ENCODE results near the gene NUP107.

NUP107 gene

DNA sequence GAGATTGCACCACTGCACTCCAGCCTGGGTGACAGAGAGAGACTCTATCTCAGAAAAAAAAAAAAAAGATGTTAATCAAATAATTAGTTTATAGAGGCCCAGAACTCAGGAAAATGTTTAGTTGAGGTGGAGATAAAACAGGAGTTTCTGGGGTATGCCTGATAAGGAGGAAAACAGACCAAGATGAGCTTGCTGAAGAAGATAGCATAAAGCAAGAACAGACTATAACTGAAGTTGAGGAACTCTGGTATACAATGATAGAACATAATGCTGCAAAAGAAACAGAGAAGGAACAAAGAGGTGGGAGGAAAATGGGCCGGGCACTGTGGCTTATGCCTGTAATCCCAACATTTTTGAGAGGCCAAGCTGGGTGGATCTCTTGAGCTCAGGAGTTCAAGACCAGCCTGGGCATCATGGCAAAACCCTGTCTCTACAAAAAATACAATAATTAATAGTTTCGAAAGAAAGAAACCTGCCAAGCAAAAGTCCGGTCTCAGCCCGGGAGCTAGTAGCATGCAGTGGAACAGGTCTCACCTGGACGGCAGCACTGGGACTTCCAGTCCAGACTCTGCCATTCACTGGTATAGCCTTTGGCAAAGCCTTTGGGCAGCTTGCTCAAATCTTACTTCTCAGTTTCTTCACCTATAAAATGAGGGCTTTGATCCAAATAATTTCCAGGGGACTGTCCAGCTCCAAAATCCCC, 84.6 kb downstream of the NUP107 start:
- TF ChIP-seq, protein P1, sequence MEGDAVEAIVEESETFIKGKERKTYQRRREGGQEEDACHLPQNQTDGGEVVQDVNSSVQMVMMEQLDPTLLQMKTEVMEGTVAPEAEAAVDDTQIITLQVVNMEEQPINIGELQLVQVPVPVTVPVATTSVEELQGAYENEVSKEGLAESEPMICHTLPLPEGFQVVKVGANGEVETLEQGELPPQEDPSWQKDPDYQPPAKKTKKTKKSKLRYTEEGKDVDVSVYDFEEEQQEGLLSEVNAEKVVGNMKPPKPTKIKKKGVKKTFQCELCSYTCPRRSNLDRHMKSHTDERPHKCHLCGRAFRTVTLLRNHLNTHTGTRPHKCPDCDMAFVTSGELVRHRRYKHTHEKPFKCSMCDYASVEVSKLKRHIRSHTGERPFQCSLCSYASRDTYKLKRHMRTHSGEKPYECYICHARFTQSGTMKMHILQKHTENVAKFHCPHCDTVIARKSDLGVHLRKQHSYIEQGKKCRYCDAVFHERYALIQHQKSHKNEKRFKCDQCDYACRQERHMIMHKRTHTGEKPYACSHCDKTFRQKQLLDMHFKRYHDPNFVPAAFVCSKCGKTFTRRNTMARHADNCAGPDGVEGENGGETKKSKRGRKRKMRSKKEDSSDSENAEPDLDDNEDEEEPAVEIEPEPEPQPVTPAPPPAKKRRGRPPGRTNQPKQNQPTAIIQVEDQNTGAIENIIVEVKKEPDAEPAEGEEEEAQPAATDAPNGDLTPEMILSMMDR (IDR thresholded peaks at IDR 0.05; ENCODE audit: insufficient read depth, low read depth, low read length, missing control alignments): no peak
- no peak overlapping the region for H3K4me3 ChIP-seq (ENCODE audit: low read length)
- DNase-seq (ENCODE audit: low read depth): no peak

- TF ChIP-seq, protein P1 (IDR thresholded peaks at IDR 0.05; ENCODE audit: insufficient read depth, low read depth, low read length, missing control alignments): no peak
- no peak for DNase-seq (ENCODE audit: low read depth)
- no peak overlapping the region for H3K4me3 ChIP-seq (ENCODE audit: low read length)
Observed at GRCh38 chr12:68772714-68773113, 85.9 kb downstream of the NUP107 start.

DNA sequence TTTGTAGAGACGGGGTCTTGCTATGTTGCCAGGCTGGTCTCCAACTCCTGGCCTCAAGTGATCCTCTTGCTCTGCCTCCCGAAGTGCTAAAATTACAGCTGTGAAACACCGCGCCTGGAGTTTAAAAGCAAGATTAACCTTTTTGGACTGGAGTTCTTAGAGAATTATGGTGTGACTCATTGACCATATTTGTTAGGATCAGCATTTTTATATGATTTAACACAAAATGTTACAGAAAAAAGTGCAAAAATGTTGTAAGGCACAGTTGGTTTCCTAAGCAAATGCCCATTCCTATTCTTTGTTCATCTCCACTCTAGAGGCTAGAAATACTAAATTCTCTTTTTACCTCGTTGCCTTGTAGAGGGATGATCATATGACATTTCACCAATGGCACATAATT, 86.8 kb downstream of the NUP107 start:
- DNase-seq (ENCODE audit: low read depth): no peak
- TF ChIP-seq, protein P1 (IDR thresholded peaks at IDR 0.05; ENCODE audit: insufficient read depth, low read depth, low read length, missing control alignments): no peak
- H3K4me3 ChIP-seq (ENCODE audit: low read length): no peak overlapping the region

DNA sequence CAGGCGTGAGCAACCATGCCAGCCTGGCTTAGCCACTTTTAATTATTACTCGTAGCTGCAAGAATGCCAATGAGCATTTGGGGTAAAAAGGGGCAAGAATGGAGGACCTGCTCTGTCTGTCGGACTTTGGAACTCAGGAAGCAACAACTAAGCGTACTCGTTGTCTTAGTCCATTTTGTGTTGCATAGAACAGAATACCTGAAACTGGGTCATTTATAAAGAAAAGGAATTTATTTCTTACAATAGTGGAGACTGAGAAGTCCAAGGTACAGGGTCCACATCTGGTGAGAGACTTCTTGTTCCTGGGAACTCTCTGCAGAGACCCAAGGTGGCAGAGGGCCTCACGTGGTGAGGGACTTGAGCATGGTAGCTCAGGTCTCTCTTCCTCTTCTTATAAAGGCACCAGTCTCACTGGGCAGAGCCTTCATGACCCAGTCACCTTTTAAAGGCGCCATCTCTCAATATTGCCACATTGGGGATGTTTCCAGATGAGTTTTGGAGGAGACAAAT, 88.4 kb downstream of the NUP107 start:
- DNase-seq (ENCODE audit: low read depth): no peak
- TF ChIP-seq, protein P1 (IDR thresholded peaks at IDR 0.05; ENCODE audit: insufficient read depth, low read depth, low read length, missing control alignments): no peak
- no peak overlapping the region for H3K4me3 ChIP-seq (ENCODE audit: low read length)

DNA sequence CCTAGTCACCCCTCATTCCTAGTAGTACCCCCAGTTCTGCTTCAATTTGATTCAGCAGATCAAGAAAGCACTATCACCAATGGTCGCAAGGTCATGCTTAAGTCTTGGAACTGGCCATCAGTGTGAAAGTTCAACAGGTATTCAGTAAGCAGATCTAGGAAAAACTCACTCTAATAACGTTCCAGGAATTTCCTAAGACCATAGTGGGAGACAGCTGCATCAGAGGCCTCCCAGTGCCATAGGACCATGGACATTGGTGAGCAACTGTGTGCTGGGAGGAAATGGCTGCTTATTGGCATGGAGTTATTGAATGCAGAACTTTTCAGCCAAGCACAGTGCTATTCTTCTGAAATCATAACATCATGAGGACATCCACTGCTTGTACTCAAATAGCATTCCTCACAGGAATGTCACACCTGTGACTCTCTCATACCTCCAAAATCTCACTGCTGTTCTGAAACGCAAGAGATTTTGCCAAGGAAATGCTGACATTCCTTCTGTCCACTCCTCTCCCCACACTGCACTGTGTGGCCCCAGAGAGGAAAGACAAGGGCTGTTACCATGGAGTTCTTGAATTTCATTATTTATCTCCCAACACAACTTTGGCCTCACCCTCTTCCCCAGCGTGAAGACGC, 90.3 kb downstream of the NUP107 start:
- no peak overlapping the region for H3K4me3 ChIP-seq (ENCODE audit: low read length)
- no peak for DNase-seq (ENCODE audit: low read depth)
- TF ChIP-seq, protein P1 (IDR thresholded peaks at IDR 0.05; ENCODE audit: insufficient read depth, low read depth, low read length, missing control alignments): no peak

- TF ChIP-seq, protein P1 (IDR thresholded peaks at IDR 0.05; ENCODE audit: insufficient read depth, low read depth, low read length, missing control alignments): no peak
- no peak overlapping the region for H3K4me3 ChIP-seq (ENCODE audit: low read length)
- DNase-seq (ENCODE audit: low read depth): no peak
Observed at GRCh38 chr12:68779280-68779679, 92.5 kb downstream of the NUP107 start.
